NB4 (cell line): Measurements from ENCODE around the gene LPO.

Experiments used
- MYC ChIP-seq: IDR thresholded peaks from 2 replicates; pipeline ENCODE4 v1.6.1; 2011; ENCODE audit warnings: low read depth, low read length
- POLR2A ChIP-seq: IDR thresholded peaks from 2 replicates; pipeline ENCODE4 v1.6.1; 2011; ENCODE audit warnings: mild to moderate bottlenecking; ENCODE audit not compliant: insufficient read length; ENCODE audit errors: extremely low read depth
- TF ChIP-seq, protein P1 (sequence below): IDR thresholded peaks from one replicate; pipeline ENCODE4 v1.5.1; 2012; ENCODE audit warnings: low read depth, low read length

DNA sequence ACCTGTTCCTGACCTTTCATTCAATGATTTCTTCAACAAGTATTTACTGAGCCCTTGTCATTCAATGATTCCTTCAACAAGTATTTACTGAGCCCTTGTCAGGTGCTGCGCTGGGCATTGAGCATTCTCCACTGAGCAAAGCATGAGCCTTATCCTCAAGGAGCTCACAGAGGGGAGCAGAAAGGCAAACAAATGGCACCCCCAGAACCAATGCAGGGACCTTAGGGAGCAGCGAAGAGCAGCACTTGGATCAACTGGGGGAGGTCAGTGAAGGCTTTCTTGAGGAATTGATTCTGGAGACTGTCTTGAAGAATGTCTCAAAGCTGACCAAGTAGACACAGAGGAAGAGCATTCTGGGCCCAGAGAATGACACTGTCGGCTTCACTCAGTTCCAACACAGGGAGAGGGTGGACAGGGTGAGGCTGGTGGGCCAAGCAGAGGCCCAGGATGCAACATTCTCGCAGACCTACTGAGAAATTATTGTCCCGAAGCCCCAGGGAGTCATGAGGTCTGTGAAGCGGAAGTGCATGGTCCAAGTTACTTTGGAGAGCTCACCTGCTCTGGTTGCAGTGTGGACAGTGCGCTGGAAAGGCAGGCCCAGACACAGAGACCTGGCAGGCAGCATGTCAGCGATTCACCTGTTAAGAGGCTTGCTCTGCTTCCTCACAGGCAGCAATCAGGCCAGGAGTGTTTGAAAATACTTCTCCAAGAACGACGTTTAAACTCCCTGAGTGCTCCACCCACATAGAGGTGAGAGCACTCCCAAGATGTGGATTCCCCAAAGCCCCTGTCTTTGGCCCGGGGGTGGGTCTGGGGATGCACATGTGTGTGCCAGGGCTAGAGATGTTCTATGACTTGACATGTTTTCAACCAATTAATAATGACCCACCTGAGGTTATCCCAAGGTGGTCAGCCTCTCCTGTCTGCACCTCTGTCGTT is 45.6 kb downstream of the LPO start:
- TF ChIP-seq, protein P1, sequence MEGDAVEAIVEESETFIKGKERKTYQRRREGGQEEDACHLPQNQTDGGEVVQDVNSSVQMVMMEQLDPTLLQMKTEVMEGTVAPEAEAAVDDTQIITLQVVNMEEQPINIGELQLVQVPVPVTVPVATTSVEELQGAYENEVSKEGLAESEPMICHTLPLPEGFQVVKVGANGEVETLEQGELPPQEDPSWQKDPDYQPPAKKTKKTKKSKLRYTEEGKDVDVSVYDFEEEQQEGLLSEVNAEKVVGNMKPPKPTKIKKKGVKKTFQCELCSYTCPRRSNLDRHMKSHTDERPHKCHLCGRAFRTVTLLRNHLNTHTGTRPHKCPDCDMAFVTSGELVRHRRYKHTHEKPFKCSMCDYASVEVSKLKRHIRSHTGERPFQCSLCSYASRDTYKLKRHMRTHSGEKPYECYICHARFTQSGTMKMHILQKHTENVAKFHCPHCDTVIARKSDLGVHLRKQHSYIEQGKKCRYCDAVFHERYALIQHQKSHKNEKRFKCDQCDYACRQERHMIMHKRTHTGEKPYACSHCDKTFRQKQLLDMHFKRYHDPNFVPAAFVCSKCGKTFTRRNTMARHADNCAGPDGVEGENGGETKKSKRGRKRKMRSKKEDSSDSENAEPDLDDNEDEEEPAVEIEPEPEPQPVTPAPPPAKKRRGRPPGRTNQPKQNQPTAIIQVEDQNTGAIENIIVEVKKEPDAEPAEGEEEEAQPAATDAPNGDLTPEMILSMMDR: no peak
- no peak for TF ChIP-seq MYC
- no peak for TF ChIP-seq POLR2A
